Activated B cell treated with CpG ODN at 0.5 μM for 24 hours (primary cell): Measurements from ENCODE around the gene GPAM. TPM values are rescaled to one million over a fixed set of nuclear protein-coding genes. Genes with fewer than 3 reads are reported as not detected.
A peak's percentile ranks its signal among the peaks of the same experiment; 100 is the strongest.
"Not testable (repeated sequence)": the region's sequence is repeated elsewhere in the genome, so short reads cannot be mapped to it uniquely, and the experiment has no call there.

ENCODE experiments used
- ATAC-seq: fragments of 200-7000 bp; cut with Tn5 transposase; one replicate; pipeline ENCODE4 v1.10.0; 2021; ENCODE audit warnings: low read depth, mild to moderate bottlenecking, moderate library complexity
- CTCF ChIA-PET: fragments of 350-600 bp; sonication (Branson Sonifier 250); formaldehyde crosslinking; loops from one replicate; lab custom pipeline; 2021; ENCODE audit warnings: antibody characterized with exemption; lab: Charles Lee
- POLR2A ChIA-PET: fragments of 350-600 bp; sonication (Branson Sonifier 250); formaldehyde crosslinking; loops from one replicate; lab custom pipeline; 2021; ENCODE audit warnings: antibody characterized with exemption; lab: Charles Lee
- DNase-seq: peaks from one replicate; pipeline ENCODE4 v3.0.0; 2022
- H3K27ac Mint-ChIP-seq: one replicate; pipeline ENCODE4 v1.8.0; 2020; ENCODE audit warnings: mixed read lengths
- H3K27me3 Mint-ChIP-seq: one replicate; pipeline ENCODE4 v1.8.0; 2021; ENCODE audit warnings: mixed read lengths
- H3K36me3 Mint-ChIP-seq: one replicate; pipeline ENCODE4 v1.8.0; 2021; ENCODE audit warnings: low read depth, mixed read lengths
- H3K4me1 Mint-ChIP-seq: one replicate; pipeline ENCODE4 v1.8.0; 2021; ENCODE audit warnings: mixed read lengths
- H3K4me3 Mint-ChIP-seq: one replicate; pipeline ENCODE4 v1.8.0; 2020; ENCODE audit warnings: mild to moderate bottlenecking, mixed read lengths
- H3K9me3 Mint-ChIP-seq: one replicate; pipeline ENCODE4 v1.8.0; 2020; ENCODE audit warnings: mixed read lengths
- intact Hi-C: fragments of 100-400 bp; cut with micrococcal nuclease; formaldehyde crosslinking; loops from one replicate; pipeline ENCODE4 v1.15.1; 2024
- total RNA-seq: library from RNA; stranded (reverse); gene quantifications from 2 replicates; pipeline ENCODE4 v1.2.3, GENCODE V29; 2022
- TF ChIP-seq, protein P1 (sequence below): fragments of 200-600 bp; IDR thresholded peaks from one replicate; pipeline ENCODE4 v1.8.0; 2022; ENCODE audit warnings: antibody characterized with exemption, mild to moderate bottlenecking

Gene GPAM
- total RNA-seq, 1 donor from 2014 or later = 10.2 TPM

DNA sequence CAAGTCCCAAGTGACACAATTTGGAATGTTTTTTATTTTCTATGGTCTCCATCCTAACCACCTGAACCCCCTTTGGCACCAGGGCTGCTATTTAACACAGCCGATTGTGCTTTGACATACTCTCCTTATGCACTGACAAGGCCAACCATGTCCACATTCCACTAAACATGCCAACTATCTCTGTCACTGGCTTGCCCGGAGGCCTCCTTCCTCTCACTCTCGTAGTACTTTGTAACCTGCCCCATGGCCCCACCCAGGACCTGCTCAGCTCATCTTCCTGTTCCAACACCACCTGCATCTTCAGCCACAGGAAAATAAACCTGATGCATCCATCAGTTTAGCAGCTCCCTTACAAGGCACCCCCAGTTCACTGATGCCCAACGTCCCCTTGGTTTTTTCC lies 63.1 kb downstream of the GPAM start:
- Mint-ChIP-seq H3K9me3 (no peaks in the 10 kb centered on the region), H3K27me3 (no peaks in the 10 kb centered on the region), H3K36me3 (no peaks in the 10 kb centered on the region), H3K27ac (no peak overlapping the region), H3K4me1 (no peaks in the 10 kb centered on the region), H3K4me3 (no peak overlapping the region)
- ChIA-PET POLR2A (no interaction called here), CTCF (interaction anchor here (0.9 to 1.0 kb wide), 2 partner anchors 17 to 195 kb away, joined by 3 to 4 read pairs; no protein-coding TSS in a partner anchor)
- TF ChIP-seq, protein P1, sequence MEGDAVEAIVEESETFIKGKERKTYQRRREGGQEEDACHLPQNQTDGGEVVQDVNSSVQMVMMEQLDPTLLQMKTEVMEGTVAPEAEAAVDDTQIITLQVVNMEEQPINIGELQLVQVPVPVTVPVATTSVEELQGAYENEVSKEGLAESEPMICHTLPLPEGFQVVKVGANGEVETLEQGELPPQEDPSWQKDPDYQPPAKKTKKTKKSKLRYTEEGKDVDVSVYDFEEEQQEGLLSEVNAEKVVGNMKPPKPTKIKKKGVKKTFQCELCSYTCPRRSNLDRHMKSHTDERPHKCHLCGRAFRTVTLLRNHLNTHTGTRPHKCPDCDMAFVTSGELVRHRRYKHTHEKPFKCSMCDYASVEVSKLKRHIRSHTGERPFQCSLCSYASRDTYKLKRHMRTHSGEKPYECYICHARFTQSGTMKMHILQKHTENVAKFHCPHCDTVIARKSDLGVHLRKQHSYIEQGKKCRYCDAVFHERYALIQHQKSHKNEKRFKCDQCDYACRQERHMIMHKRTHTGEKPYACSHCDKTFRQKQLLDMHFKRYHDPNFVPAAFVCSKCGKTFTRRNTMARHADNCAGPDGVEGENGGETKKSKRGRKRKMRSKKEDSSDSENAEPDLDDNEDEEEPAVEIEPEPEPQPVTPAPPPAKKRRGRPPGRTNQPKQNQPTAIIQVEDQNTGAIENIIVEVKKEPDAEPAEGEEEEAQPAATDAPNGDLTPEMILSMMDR = no peak
- intact Hi-C loops = no loop called here
- DNase-seq (no peak), ATAC-seq (no peak)

DNA sequence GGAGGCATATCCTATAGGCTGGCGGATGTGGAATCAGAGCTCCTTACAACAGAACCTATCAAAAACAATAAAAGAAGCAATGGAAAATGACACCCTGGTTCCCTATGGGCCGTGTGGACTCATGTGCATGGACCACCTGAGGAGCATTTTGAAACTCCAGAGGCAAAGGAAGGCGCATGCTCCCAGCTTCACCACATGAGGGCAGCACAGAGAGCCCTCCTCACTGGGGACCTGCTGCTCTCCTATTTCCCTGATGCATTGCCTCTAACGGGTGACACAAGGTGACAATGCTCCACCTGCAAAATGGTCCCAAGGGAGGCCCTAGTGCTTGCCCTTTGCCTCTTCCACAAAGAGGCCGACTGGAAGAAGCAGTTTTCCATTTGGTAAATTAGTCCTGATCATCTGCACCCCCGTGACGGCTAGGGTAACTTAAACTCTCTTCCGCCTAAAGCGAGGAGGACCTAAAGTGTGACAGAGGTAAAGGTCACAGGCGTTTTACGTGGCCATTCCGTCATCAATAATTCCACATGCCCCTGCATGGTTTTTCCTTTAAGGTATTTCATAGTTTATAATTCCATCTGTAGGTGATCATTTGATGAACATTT lies 67.7 kb downstream of the GPAM start:
- TF ChIP-seq, protein P1 = no peak
- no peak overlapping the region for H3K27ac Mint-ChIP-seq
- no peaks in the 10 kb centered on the region for H3K4me1 Mint-ChIP-seq
- intact Hi-C loops = loop anchor here (1.0 to 5.0 kb wide), 3 partner anchors 199 to 356 kb away; no protein-coding TSS in a partner anchor
- POLR2A ChIA-PET = no interaction called here
- ATAC-seq (peak; percentile 54), DNase-seq (no peak)
- CTCF ChIA-PET = interaction anchor here (0.6 to 4.2 kb wide), 4 partner anchors 21 to 320 kb away, joined by 3 to 12 read pairs (median 7); no protein-coding TSS in a partner anchor
- no peaks in the 10 kb centered on the region for H3K36me3 Mint-ChIP-seq
- no peaks in the 10 kb centered on the region for H3K27me3 Mint-ChIP-seq
- H3K4me3 Mint-ChIP-seq = no peak overlapping the region
- no peaks in the 10 kb centered on the region for H3K9me3 Mint-ChIP-seq

GRCh38 chr10:112109779-112110178 lies 73.8 kb downstream of the GPAM start:
- H3K36me3 Mint-ChIP-seq, H3K4me1 Mint-ChIP-seq, POLR2A ChIA-PET, intact Hi-C loops, H3K4me3 Mint-ChIP-seq, CTCF ChIA-PET, H3K27ac Mint-ChIP-seq, ATAC-seq, H3K9me3 Mint-ChIP-seq, H3K27me3 Mint-ChIP-seq, DNase-seq: not testable (repeated sequence)

Other genes with a start within 250 kb of the GPAM start
- not detected in 2 replicates for gene TECTB, start 99.6 kb upstream of the GPAM start, total RNA-seq
- gene ACSL5, start 190.4 kb upstream of the GPAM start, total RNA-seq = 50.8 and 53.5 TPM in 2 replicates